Measurements from ENCODE around the gene METTL25B. TPM values are rescaled to one million over a fixed set of nuclear protein-coding genes. Genes with fewer than 3 reads are reported as not detected.

The METTL25B gene
- total and polyA plus RNA-seq, 2 donors (not counting 3 experiments of a cell fraction or from before 2014, with no cell fraction given) = 12.8 to 15.0 TPM

GRCh38 chr1:156754219-156754618 is 25.9 kb downstream of the METTL25B start:
- ChIA-PET POLR2A (no interaction called here), CTCF (no interaction called here)
- Histone ChIP-seq H3K4me1 (ENCODE audit: control insufficient read depth, extremely low read depth, insufficient read depth, low read length) (peaks cover 21% of the 10 kb centered on the region), H3K4me2 (ENCODE audit: insufficient read depth, low read length) (no peak overlapping the region), H2AFZ (ENCODE audit: low read depth, low read length) (no peak overlapping the region), H3K9me3 (replicated peaks; ENCODE audit: control insufficient read depth, insufficient read depth, low read length) (no peaks in the 10 kb centered on the region), H3K79me2 (ENCODE audit: control insufficient read depth, insufficient read depth, low read length) (peaks cover 30% of the 10 kb centered on the region), H4K20me1 (replicated peaks; ENCODE audit: control insufficient read depth, extremely low read depth, insufficient read depth, low read length) (no peaks in the 10 kb centered on the region), H3K9ac (replicated peaks; ENCODE audit: extremely low read depth, insufficient read depth, low read length) (no peak overlapping the region), H3K36me3 (ENCODE audit: control insufficient read depth in 2 of 2, extremely low read depth in 1 of 2, insufficient read depth in 2 of 2, low read length in 2 of 2) (no peaks in the 10 kb centered on the region), H3K4me3 (replicated peaks in 1 of 3; ENCODE audit: insufficient read depth in 1 of 3, low read depth in 1 of 3, low read length in 3 of 3) (no peak overlapping the region), H3K27ac (ENCODE audit: insufficient read depth, low read depth, low read length) (no peak overlapping the region), H3K9me1 (replicated peaks; ENCODE audit: control insufficient read depth, extremely low read depth, insufficient read depth, low read length) (no peaks in the 10 kb centered on the region), H3K27me3 (ENCODE audit: control insufficient read depth in 2 of 2, insufficient read depth in 2 of 2, low read length in 2 of 2) (no peaks in the 10 kb centered on the region)
- TF ChIP-seq GATA2 (IDR thresholded peaks at IDR 0.05; ENCODE audit: insufficient read depth, insufficient read length, low read depth, low read length) (no peak), EZH2 (IDR thresholded peaks at IDR 0.05; ENCODE audit: borderline replicate concordance, low read depth, low read length, severe bottlenecking) (no peak), JUN (IDR thresholded peaks at IDR 0.05; ENCODE audit: borderline replicate concordance, insufficient read depth, insufficient read length, low read depth) (no peak), CTCF (IDR thresholded peaks at IDR 0.05; ENCODE audit: extremely low read depth in 1 of 2, insufficient read depth in 1 of 2, low read depth in 1 of 2, low read length in 2 of 2) (no peak), MAX (IDR thresholded peaks at IDR 0.05; ENCODE audit: insufficient read depth, insufficient read length) (no peak), MYC (IDR thresholded peaks at IDR 0.05; ENCODE audit: low read depth, low read length) (no peak), FOS (IDR thresholded peaks at IDR 0.05; ENCODE audit: borderline replicate concordance, insufficient read depth, low read length) (no peak), POLR2AphosphoS5 (IDR thresholded peaks at IDR 0.05; ENCODE audit: insufficient read depth, low read depth, low read length) (no peak), POLR2A (IDR thresholded peaks at IDR 0.05; ENCODE audit: low read depth, low read length) (no peak)
- no peak for FAIRE-seq
- no TSS peak for BruUV-seq (replicated peaks)
- dilution Hi-C loops (cut with MboI; ENCODE audit: extremely low pct_ligation_motif_present, low sequenced_read_pairs) (no loop called here), intact Hi-C loops (cut with micrococcal nuclease) (no loop called here)
- no peak for DNase-seq (ENCODE audit: low read depth, low spot score)

Data from endothelial cell of umbilical vein (primary cell).